Measurements from ENCODE around the gene ZNF587. TPM values are rescaled to one million over a fixed set of nuclear protein-coding genes. Genes with fewer than 3 reads are reported as not detected.

ZNF587 gene
- total and polyA plus RNA-seq, 2 of the 13 experiments (the other 11 are each of a cell fraction or from before 2014, with no cell fraction given) = 8.7 to 17.5 TPM

GRCh38 chr19:57830071-57830602 is 19.5 kb upstream of the ZNF587 start, which contains the start of gene ZNF587B (continued):
- no peak for TF ChIP-seq ZNF567 (CRISPR knock-in tag; IDR thresholded peaks at IDR 0.05; ENCODE audit: borderline replicate concordance)
- peak; percentile 67 for TF ChIP-seq ZNF687 (CRISPR knock-in tag; IDR thresholded peaks at IDR 0.05)
- no peak for TF ChIP-seq TFAP4 (IDR thresholded peaks at IDR 0.05; ENCODE audit: borderline replicate concordance, low read depth)
- TF ChIP-seq ZNF280B (CRISPR knock-in tag; IDR thresholded peaks at IDR 0.05; ENCODE audit: borderline replicate concordance) = peak; percentile 64; the same call in 1 of the 2 replicates
- TF ChIP-seq SAP130 (CRISPR knock-in tag; IDR thresholded peaks at IDR 0.05; ENCODE audit: low read depth) = 0 out of 2 replicates have a peak, but pooled peaks have one; percentile 23
- no peak for TF ChIP-seq SRSF4 (IDR thresholded peaks at IDR 0.05; ENCODE audit: low read depth, low read length, poor library complexity, severe bottlenecking)
- no peak for TF ChIP-seq ZBTB14 (CRISPR knock-in tag; IDR thresholded peaks at IDR 0.05)
- peak; percentile 53 for TF ChIP-seq TEAD3 (CRISPR knock-in tag; optimal IDR thresholded peaks at IDR 0.05; ENCODE audit: borderline replicate concordance)
- TF ChIP-seq KLF15 (CRISPR knock-in tag; IDR thresholded peaks at IDR 0.05; ENCODE audit: borderline replicate concordance) = no peak
- no peak for TF ChIP-seq AHR (CRISPR knock-in tag; IDR thresholded peaks at IDR 0.05)
- TF ChIP-seq SOX6 (IDR thresholded peaks at IDR 0.05) = no peak
- peak; percentile 25; the same call in 1 of the 2 replicates for TF ChIP-seq SOX6 (CRISPR knock-in tag; IDR thresholded peaks at IDR 0.05)
- TF ChIP-seq HOXA3 (CRISPR knock-in tag; IDR thresholded peaks at IDR 0.05) = peak; percentile 66
- TF ChIP-seq THAP11 (CRISPR knock-in tag; IDR thresholded peaks at IDR 0.05) = peak; percentile 94
- peak; percentile 83 for TF ChIP-seq ZNF143 (CRISPR knock-in tag; IDR thresholded peaks at IDR 0.05)
- TF ChIP-seq SAFB2 (CRISPR knock-in tag; IDR thresholded peaks at IDR 0.05; ENCODE audit: borderline replicate concordance, low read depth) = no peak
- TF ChIP-seq ETV5 (CRISPR knock-in tag; IDR thresholded peaks at IDR 0.05; ENCODE audit: borderline replicate concordance) = peak; percentile 41; the same call in 1 of the 2 replicates
- 0 out of 2 replicates have a peak, but pooled peaks have one; percentile 29 for TF ChIP-seq MAX (IDR thresholded peaks at IDR 0.05)
- TF ChIP-seq NFE2L1 (CRISPR knock-in tag; IDR thresholded peaks at IDR 0.05; ENCODE audit: borderline replicate concordance) = no peak
- TF ChIP-seq PPARG (CRISPR knock-in tag; conservative IDR thresholded peaks at IDR 0.05) = peak; percentile 84
- TF ChIP-seq NFYC (CRISPR knock-in tag; IDR thresholded peaks at IDR 0.05) = peak; percentile 43; the same call in 1 of the 2 replicates
